Activated CD4-positive, CD25-positive, alpha-beta regulatory T cell (primary cell): ENCODE results near the gene AP1S3.

ENCODE experiments used
- DNase-seq, 4 experiments: peaks; one replicate each; lab custom pipeline; 2025; lab: John Stamatoyannopoulos, UW

The AP1S3 gene

GRCh38 chr2:223722226-223722625, 115.2 kb downstream of the AP1S3 start:
- no peak for DNase-seq

GRCh38 chr2:223721746-223722145, 115.6 kb downstream of the AP1S3 start:
- no peak for DNase-seq

GRCh38 chr2:223720367-223720766, 117.0 kb downstream of the AP1S3 start:
- DNase-seq = no peak

GRCh38 chr2:223712642-223713041, 124.7 kb downstream of the AP1S3 start:
- no peak for DNase-seq

GRCh38 chr2:223711596-223712326, 125.6 kb downstream of the AP1S3 start:
- DNase-seq = no peak
